Body of pancreas (tissue), 4 donors: ENCODE data around the gene CPNE5. TPM values are rescaled to one million over a fixed set of nuclear protein-coding genes. Genes with fewer than 3 reads are reported as not detected.

Experiments
- ATAC-seq: fragments of 150-250 bp; one replicate; pipeline ENCODE4 v1.9.1; 2016
- DNase-seq, 4 donors: peaks; one replicate each; pipeline ENCODE4 v3.0.0-alpha.2; 2019
- H3K27ac ChIP-seq, 4 donors: fragments of 200-600 bp; sonication (generic); 1 replicate in 3 of 4; 2 replicates in 1 of 4; pipeline versions ENCODE4 v1.5.1 to v1.6.1; 2016 to 2019; ENCODE audit warnings: mild to moderate bottlenecking in 1 of 4, mixed read lengths in 1 of 4, moderate library complexity in 1 of 4
- H3K27me3 ChIP-seq, 2 donors: fragments of 200-600 bp; sonication (generic); one replicate each; pipeline ENCODE4 v1.6.0; 2016; ENCODE audit warnings: mild to moderate bottlenecking in 1 of 2
- H3K36me3 ChIP-seq, 2 donors: fragments of 200-600 bp; sonication (generic); replicated peaks in 1 of 2; 2 replicates each; pipeline ENCODE4 v1.5.1; 2016; ENCODE audit warnings: low read depth in 2 of 2; ENCODE audit not compliant: insufficient read depth in 1 of 2
- H3K4me1 ChIP-seq: fragments of 200-600 bp; sonication (generic); one replicate; pipeline ENCODE4 v1.6.0; 2016
- H3K4me3 ChIP-seq, 2 donors: fragments of 200-600 bp; sonication (generic); 1 replicate in 1 of 2; 2 replicates in 1 of 2; pipeline ENCODE4 v1.5.1; 2016 to 2019
- H3K9me3 ChIP-seq, 3 donors: fragments of 200-600 bp; sonication (generic); 1 replicate in 2 of 3; 2 replicates in 1 of 3; pipeline ENCODE4 v1.5.1; 2016
- POLR2A ChIP-seq, 3 donors: fragments of 450-650 bp; IDR thresholded peaks; one replicate each; pipeline ENCODE4 v1.6.1; 2016; ENCODE audit warnings: antibody characterized with exemption in 3 of 3, mild to moderate bottlenecking in 2 of 3
- WGBS, 2 donors: methylation state at CpG; one replicate each; pipeline ENCODE4 v1.1.5; 2017; 5-methylcytosine and 5-hydroxymethylcytosine counted together
- intact Hi-C: fragments of 100-400 bp; cut with DNase I; formaldehyde crosslinking; loops from one replicate; pipeline ENCODE4 v1.15.1; 2023
- total RNA-seq, 2 donors: library from RNA; depleted of rRNA; stranded (reverse); fragments of >200 nt; gene quantifications; one replicate each; pipeline ENCODE4 v1.1.0, GENCODE V29; 2016
- TF ChIP-seq, protein P1 (sequence below), 7 experiments: fragments of 450-650 bp in 4 of 7; fragments of 200-600 bp in 3 of 7; sonication (generic) in 3 of 7; IDR thresholded peaks; one replicate each; pipeline ENCODE4 v1.5.1; 2016 to 2019; ENCODE audit warnings: antibody characterized with exemption in 7 of 7

Gene CPNE5
- total RNA-seq, 2 donors from 2014 or later = 0.78 TPM; not detected in 1

DNA sequence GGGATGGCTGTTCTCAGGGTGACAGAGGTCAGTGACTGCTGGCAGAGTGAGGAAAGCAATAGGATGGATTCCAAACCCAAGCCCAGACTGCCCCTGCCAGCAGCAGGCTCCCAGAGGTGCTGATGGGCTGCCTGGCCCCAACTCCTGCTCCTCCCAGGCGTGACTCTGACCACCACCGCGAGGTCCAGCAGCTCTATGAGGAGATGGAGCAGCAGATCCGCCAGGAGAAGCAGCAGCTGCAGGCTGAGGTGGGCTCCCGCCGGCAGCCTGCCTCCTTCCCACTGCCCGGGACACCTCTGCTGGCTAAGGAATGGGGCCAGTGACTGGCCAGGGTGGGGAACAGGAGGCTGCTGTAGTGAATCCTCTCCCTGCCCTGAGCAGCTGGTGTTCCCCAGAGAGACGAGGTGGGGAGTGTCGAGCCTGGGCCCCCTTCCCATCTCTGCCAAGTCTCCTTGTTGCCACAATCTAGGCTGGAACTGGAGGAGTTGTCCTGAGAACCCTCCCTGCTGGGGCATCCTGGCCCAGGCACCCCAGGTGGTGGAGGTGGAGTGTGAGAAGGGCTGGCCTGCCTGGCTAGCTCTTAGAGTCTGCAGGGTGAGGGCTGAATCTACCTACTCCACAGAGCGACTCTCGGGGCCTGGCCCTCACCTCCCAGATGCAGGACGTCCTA, 121.2 kb downstream of the CPNE5 start:
- TF ChIP-seq, protein P1, sequence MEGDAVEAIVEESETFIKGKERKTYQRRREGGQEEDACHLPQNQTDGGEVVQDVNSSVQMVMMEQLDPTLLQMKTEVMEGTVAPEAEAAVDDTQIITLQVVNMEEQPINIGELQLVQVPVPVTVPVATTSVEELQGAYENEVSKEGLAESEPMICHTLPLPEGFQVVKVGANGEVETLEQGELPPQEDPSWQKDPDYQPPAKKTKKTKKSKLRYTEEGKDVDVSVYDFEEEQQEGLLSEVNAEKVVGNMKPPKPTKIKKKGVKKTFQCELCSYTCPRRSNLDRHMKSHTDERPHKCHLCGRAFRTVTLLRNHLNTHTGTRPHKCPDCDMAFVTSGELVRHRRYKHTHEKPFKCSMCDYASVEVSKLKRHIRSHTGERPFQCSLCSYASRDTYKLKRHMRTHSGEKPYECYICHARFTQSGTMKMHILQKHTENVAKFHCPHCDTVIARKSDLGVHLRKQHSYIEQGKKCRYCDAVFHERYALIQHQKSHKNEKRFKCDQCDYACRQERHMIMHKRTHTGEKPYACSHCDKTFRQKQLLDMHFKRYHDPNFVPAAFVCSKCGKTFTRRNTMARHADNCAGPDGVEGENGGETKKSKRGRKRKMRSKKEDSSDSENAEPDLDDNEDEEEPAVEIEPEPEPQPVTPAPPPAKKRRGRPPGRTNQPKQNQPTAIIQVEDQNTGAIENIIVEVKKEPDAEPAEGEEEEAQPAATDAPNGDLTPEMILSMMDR (IDR thresholded peaks at IDR 0.05) = no peak
- no peak for TF ChIP-seq POLR2A (IDR thresholded peaks at IDR 0.05)
- WGBS, 2 donors = 78% methylated on average over 12 of the region's 12 CpGs; no CpG with 5 or more reads in 1 of the 2 donors
- no peaks in the 10 kb centered on the region for H3K9me3 ChIP-seq
- H3K4me3 ChIP-seq = no peak overlapping the region
- DNase-seq = no peak
- intact Hi-C loops = no loop called here
- H3K27me3 ChIP-seq = no peaks in the 10 kb centered on the region
- no peak for ATAC-seq
- H3K27ac ChIP-seq = no peak overlapping the region
- no peaks in the 10 kb centered on the region for H3K36me3 ChIP-seq
- no peaks in the 10 kb centered on the region for H3K4me1 ChIP-seq

DNA sequence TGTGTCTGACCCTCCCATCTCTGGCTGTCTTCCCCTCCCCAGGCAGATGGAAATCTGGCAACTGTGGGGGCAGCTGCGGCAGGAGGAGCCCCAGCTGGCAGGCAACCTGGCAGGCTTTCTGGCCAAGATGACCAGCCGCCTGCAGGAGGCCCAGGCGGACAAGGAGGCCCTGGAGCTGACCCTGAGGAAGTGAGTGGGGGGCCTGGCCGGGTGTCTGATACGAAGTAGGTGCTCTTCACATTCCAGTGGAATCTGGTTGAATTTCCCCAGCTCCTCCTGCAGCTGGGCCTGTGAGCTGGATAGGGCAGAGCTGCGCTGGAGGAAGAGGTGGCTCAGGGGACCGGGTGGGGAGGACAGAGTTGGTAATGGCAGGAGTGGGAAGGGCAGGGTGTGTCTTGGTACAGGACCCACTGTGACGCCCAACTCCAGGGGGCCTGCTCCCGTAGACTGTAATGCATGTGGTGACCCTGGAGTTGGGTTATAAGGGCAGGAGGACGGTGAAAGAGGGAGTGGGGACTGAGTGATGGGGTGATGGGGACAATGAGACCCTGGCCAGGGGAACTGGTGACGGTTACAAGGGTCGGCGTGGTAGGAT, 121.9 kb downstream of the CPNE5 start:
- H3K27ac ChIP-seq = no peak overlapping the region
- TF ChIP-seq, protein P1 (IDR thresholded peaks at IDR 0.05) = no peak
- TF ChIP-seq POLR2A (IDR thresholded peaks at IDR 0.05) = no peak
- no peak overlapping the region for H3K4me3 ChIP-seq
- H3K4me1 ChIP-seq = no peaks in the 10 kb centered on the region
- DNase-seq = no peak
- no peaks in the 10 kb centered on the region for H3K9me3 ChIP-seq
- no peak for ATAC-seq
- intact Hi-C loops = no loop called here
- H3K36me3 ChIP-seq = no peaks in the 10 kb centered on the region
- no peaks in the 10 kb centered on the region for H3K27me3 ChIP-seq
- WGBS, 2 donors = 70 to 74% methylated on average over 13 of the region's 13 CpGs

DNA sequence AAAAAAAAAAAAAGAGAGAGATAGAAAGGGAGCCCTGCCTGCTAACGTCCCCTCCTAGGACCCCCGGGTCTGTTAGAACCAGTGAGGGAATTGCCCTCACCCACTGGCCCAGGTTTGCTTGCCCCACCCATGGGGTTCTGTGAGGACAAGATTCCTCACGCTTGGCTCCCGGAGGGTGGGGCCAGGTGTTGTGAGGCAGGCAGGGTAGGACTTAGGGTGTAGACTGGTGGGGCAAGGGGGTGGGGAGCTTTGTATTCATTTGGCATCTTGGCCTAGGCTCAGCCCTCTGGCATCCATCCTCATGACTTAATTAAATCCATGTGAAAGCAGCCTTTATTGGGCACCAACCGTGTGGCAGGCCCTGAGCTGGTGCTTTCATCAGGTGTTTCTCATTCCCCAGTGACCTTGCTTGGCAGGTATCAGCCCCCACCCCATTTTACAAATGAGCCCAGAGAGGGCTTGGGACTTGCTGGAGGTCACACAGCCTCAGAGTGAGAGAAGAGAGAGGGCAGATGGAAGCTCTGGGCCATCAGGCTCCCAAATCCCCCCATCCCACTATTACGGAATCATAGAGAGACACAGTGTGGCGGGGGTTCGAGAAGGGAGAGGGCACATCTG, 122.7 kb downstream of the CPNE5 start:
- Histone ChIP-seq H3K36me3 (no peaks in the 10 kb centered on the region), H3K27me3 (no peaks in the 10 kb centered on the region), H3K4me1 (no peaks in the 10 kb centered on the region), H3K4me3 (no peak overlapping the region), H3K9me3 (no peaks in the 10 kb centered on the region), H3K27ac (no peak overlapping the region)
- ATAC-seq = no peak
- intact Hi-C loops = no loop called here
- TF ChIP-seq, protein P1 (IDR thresholded peaks at IDR 0.05) = no peak
- TF ChIP-seq POLR2A (IDR thresholded peaks at IDR 0.05) = no peak
- DNase-seq = no peak
- WGBS, 2 donors = 69 to 85% methylated on average over 7 to 8 of the region's 8 CpGs

DNA sequence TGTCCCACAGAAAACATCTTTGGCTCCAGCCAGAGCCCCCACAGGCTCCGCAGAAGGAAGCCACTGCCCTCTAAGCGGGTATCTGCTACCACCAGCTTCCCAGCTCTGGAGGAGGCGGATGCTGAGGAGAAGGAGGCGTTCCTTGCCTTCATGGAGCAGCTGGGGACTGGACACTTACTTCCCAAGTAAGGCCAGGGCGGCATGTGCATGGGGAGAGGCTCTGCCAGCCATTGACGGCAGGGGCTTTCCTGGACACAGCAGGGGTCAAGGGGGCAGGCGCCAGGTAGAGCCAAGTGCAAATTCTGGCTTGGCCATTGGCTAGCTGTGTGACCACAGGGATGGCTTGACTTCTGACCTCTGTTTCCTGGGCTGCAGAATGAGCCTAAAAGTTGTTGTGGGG, 123.8 kb downstream of the CPNE5 start:
- DNase-seq = no peak
- ATAC-seq = no peak
- Histone ChIP-seq H3K9me3 (no peaks in the 10 kb centered on the region), H3K36me3 (no peaks in the 10 kb centered on the region), H3K4me1 (no peaks in the 10 kb centered on the region), H3K27ac (no peak overlapping the region), H3K27me3 (no peaks in the 10 kb centered on the region), H3K4me3 (no peak overlapping the region)
- intact Hi-C loops = no loop called here
- TF ChIP-seq, protein P1 (IDR thresholded peaks at IDR 0.05) = no peak
- TF ChIP-seq POLR2A (IDR thresholded peaks at IDR 0.05) = no peak
- 90 to 97% methylated on average over 6 to 7 of the region's 7 CpGs for WGBS, 2 donors
